DLD1 (cell line): Measurements from ENCODE around the gene SLC25A47.
"Not testable (repeated sequence)": the region's sequence is repeated elsewhere in the genome, so short reads cannot be mapped to it uniquely, and the experiment has no call there.

ENCODE experiments used
- in situ Hi-C: cut with HindIII; loops from 2 replicates; pipeline ENCODE4 v1.10.0; 2017; ENCODE audit warnings: low sequenced_read_pairs

SLC25A47 gene

DNA sequence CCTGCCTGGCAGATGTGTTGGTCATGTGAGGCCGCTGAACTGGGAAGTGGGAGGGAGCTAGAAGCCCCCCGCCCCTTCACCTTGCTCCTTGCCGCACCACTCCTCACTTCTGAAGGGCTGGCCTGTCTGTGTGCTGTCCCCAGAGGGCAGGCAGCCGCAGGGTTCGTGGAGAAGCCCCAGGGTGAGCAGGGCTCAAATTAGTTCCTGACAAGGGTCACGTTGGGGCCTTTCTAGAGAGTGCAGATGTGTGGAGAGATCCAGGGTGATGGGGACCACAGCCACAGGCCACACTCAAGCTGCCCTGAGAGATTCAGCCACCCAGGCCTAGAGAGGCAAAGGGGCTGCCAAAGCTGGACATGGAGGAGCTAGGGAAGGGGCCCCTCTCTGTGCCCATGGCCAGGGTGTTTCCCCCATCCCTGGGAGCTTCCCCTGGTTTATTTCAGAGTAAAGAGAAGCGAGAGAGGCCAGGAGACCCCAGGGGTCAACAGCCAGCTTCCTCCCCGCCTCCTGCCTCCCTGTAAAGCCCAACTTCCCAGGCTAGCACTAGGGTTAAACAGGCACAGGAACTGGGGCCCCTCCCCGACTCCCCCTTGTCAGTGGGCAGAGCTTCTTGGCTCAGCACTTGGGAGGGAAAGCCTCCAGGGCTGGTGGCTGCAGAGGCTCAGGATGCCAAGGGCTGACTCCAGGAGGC lies 33.1 kb upstream of the SLC25A47 start:
- in situ Hi-C loops = no loop called here

DNA sequence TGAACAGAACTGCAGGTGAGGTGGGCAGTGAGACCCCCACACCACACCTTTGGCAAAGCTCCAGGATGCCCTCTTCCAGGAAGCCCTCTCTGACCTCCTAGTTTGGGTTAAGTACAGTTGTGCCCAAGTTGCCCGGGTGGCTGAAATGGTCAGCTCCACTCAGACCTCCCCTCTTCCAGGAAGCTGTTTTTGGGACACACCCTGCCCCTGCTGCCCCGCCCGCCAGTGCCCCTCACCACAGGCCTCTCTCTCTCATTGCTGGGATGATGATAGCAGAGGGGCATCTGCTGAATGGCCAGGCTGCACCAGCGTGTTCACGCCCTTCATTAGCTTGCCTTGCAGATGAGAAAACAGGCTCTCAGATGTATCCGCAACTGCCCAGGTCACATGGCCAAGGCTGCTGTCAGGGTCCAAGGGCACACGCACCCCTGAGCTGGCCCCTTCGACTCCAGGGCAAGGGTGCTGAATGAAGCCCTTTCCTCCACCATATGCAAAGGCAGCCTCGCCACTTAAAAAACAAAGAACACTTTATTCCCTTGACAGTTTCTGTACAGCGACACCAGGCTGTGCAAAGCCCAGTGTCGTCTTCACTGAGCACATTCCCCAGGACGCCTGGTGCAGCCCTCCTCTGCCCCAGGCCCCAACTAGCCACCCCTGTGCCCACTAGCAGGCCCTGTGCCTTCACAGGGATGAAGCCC lies 32.4 kb upstream of the SLC25A47 start:
- in situ Hi-C loops = no loop called here

GRCh38 chr14:100291305-100292075 lies 31.6 kb upstream of the SLC25A47 start:
- in situ Hi-C loops = no loop called here

DNA sequence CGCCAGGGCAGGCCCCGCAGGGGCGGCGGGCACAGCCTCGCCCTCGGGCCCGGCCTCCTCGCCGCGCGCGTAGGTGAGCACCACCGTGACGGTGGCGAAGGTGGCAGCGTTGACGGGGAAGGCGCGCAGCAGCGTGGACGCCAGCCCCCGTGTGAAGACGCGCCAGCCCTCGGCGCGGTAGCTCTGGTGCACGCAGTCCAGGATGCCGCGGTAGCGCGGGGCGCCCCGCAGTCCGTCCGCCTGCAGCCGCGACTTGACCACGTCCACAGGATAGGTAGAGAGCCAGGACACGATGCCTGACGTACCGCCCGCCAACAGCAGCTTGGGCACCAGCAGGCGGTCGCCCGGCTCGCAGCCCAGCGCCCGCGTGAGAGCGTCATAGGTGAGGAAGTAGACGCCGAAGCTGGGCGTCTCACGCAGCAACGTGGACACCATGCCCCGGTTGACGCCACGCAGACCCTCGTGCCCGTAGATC lies 30.8 kb upstream of the SLC25A47 start:
- in situ Hi-C loops = no loop called here

DNA sequence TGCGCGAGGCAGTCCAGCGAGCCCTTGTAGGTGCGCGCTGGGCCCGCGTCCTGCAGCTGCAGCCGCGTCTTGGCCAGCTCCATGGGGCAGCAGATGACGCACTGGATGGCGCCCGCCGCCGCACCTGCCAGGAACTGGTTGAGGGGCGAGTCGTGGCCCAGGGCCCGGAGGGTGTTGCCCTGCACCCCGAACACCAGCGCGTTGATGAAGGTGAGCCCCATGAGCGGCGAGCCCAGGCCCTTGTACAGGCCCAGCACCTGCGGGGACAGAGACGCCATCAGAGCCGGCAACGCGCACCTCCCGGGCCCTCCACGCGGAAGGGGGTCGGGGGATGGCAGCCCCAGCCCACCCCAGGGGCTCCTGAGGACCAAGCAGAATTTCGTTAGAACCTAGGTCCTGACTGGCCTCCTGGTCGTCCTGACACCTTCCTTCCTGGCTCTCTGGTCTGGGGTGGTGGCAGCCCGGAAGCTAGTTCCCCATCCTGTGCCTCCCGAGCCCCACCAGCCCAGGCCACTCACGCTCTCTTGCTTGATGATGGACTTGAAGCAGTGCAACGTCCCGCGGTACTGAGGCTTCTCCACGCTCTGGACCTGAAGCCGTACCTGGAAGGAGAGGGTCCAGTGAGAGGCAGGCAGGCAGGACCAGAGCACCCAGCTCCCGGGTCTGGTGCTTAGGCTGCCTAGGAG lies 30.2 kb upstream of the SLC25A47 start:
- in situ Hi-C loops = no loop called here

GRCh38 chr14:100293497-100294212 lies 29.5 kb upstream of the SLC25A47 start:
- in situ Hi-C loops = no loop called here

- in situ Hi-C loops = no loop called here
Measured at GRCh38 chr14:100294213-100294962, 28.8 kb upstream of the SLC25A47 start.

DNA sequence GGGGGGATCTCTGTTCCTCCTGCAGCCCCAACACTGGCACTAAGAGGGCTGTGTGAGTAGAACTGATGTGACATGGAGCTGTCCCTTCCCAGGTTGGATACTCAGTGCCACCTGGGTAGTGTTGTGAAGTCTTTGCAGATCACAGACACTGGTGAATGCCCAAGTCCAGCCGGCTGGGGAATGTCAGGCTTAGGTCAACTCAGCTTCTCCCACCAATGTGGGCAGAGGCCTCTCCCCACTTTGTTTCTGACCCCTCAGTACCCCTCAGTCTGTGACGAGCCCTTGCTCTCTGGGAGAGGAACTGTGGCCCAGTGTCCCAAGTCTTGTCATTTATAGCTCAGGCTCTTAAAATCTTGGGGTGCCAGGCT lies 28.2 kb upstream of the SLC25A47 start:
- in situ Hi-C loops = no loop called here

DNA sequence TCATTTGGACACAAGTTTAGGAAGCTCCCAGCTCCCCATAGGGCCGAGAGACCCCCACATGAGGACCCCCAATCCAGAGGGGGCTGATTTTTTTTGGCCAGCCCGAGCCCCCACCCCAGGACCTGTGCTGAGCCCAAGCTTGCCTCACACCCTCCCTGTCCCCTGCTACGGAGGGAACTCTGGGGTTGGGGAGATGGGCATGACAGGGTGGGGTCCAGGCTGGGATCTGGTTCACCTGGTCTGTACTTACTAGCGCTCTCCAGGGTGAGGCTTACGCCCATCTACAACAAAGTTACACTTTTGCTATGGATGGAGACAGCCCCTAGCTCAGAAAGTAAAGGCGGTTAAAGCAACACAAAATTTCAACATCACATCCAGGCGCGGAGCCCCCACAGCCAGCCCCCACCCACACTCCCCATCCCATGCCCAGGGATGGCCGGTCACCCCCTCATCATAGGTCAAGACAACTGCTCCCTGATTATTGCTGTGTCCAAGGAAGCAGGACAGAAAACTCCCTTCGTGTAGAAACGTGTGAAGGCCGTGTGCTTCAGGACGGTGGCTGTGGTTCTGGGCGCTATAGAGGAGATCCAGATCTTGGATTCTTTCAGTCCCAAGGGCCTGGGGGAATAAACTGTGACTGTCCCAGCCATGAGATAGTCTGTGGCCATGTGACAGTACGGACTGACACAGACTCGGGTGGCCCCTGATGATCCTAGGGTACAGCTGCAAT lies 27.6 kb upstream of the SLC25A47 start:
- in situ Hi-C loops = no loop called here

DNA sequence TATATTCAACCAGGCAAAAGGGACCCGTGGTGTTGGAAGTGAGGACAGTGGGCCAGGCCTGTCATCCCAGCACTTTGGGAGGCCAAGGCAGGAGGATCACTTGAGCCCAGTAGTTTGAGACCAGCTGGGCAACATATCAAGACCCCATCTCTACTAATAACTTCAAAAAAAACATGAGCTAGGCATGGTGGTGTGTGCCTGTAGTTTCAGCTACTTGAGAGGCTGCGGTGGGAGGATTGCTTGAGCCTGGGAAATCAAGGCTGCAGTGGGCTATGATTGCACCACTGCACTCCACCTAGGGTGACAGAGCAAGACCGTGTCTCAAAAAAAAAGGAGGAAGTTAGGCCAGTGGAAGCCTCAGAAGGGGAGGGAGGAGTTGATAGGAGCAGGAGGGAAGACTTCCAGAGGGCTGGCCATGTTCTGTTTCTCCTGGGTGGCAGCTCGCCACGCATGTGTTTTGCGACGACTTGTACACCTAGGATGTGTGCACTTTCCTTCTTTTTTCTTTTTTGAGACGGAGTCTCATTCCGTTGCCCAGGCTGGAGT lies 27.0 kb upstream of the SLC25A47 start:
- in situ Hi-C loops = no loop called here

DNA sequence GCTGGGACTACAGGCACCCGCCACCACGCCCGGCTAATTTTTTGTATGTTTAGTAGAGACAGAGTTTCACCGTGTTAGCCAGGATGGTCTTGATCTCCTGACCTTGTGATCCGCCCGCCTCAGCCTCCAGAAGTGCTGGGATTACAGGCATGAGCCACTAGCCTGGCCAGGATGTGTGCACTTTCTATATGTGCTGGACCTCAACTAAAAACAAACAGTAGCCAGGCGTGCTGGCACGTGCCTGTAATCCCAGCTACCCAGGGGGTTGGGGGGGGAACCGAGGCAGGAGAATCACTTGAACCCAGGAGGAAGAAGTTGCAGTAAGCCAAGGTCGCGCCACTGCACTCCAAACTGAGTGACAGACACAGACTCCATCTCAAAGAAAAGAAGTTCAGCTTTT lies 26.4 kb upstream of the SLC25A47 start:
- in situ Hi-C loops = not testable (repeated sequence)

DNA sequence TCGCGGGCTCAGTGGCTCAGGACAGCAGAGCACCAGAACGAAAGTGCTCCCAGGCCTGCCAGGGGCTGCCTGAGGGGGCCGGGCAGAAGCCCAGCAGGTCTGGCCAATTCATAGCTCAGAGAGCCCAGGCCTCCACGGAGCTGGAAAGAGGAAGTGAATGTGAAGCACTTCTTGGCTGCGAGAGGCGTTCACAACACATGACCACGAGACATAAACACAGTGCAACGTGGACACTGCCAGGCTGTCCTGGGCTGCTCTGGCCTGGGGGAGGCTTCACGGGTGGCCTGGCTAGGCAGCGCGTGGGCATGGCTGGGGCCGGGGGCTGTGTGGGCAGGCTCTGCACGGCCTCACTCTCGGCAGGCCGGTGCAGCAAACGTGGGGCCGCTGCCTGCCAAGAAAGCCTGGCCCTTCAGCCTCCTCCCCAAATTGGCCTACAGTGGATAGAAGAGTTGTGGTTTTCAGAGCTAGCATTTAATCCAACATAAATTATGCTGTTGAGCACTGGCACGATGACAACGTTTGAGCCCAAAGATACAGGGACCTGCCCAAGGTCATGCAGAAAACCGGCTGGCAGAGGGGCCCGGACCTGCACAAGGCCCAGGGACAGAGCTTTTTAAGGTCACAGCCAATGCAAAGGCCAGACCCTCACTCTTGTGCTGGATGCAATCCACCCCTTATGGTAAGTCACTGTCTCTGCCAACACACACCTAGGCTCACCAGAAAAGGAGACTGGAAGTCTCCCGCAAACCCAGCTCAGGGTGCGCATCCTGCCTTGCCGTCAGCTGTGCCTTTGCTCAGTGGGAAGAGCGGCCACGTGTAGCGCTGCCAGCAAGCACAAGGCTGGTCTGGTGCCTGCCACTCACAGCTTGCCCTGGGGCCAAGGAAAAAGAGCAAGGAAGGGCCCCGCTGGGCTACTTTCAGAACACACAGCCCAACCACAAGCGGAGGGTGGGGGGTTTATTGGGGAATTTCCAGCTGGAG lies 25.5 kb upstream of the SLC25A47 start:
- in situ Hi-C loops = no loop called here

DNA sequence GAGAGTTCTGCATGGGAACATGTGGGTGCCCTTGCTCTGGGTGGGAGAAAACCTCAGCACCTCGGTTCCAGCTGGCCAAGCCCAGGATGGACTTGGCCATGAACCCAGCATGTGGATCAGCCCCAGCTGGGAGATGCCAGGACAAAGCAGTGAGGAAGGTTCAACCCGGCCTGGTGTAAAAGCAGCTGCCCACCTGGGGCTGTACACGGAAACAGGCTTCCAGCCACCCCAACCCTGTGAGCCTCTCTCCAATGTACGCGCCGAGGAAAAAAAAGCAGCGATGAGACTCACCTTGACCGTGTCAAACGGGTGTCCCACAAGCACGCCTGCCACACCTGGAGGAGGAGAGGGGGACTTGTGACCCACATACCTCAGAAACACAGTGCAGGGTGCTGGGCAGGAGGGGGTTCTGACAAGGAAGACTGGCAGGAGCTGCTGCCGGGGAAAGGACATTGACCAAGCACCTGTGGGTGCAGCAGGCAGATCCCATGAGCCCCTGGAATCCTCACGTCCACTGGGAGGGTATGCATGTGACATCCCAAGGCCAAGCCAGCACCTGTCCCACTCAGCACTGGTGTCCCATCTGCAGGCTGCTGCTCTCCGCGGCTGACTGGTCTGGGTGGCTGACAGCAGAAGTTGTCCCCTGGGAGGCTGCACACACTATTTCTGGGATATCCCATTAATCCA lies 24.4 kb upstream of the SLC25A47 start:
- in situ Hi-C loops = no loop called here

DNA sequence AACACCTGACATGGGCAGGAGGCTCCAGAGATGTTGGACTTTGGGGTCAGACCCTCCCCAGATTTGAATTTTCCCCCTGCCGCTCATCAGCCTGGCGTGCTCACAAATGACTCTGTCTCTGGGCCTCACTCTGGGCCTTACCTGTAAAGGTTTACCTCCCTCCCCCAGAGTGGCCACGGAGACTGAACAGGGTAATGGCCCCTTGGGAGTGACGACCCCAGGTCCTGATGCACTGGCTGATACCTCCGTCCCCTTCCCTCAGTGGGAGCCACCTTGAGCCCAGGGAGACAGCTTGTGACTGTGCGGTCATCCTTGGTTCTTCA lies 23.9 kb upstream of the SLC25A47 start:
- in situ Hi-C loops = no loop called here

- in situ Hi-C loops = no loop called here
Measured at GRCh38 chr14:100302616-100303015, 20.5 kb upstream of the SLC25A47 start.

- in situ Hi-C loops = no loop called here
Measured at GRCh38 chr14:100303179-100303578, 20.0 kb upstream of the SLC25A47 start.

GRCh38 chr14:100303925-100304324 lies 19.2 kb upstream of the SLC25A47 start:
- in situ Hi-C loops = no loop called here
